D721Med (cell line): ENCODE measurements around the gene TBX15.

ENCODE experiments used
- DNase-seq: peaks from one replicate; pipeline ENCODE4 v3.0.0; 2011; ENCODE audit warnings: low spot score; ENCODE audit not compliant: insufficient read length
- FAIRE-seq: peaks from 2 replicates; lab custom pipeline; 2011; peaks lifted over from hg19 to GRCh38; lab: Jason Lieb, UNC
- TF ChIP-seq, protein P1 (sequence below): IDR thresholded peaks from 2 replicates; pipeline ENCODE4 v1.5.1; 2012; ENCODE audit warnings: mild to moderate bottlenecking, control low read depth; ENCODE audit not compliant: insufficient read depth; ENCODE audit errors: missing control alignments

Gene TBX15

DNA sequence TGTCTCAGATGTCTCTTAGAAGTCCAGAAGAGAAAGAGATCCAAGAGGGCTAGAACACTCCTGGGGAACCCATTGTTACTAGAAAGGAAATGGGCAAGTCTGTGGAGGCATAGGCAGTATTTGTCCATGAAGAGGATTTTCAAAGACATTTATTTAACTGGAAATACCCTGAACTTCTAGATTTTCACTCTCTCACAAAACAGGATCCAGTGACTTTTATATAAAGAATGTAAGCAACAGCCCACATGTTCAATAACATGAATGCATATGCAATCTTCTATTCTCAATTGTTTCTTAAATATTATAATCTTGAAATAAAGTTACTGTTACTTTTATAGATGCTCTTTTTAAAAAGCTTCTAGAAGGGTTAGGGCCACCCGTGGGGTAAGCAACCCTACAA lies 53.4 kb downstream of the TBX15 start:
- TF ChIP-seq, protein P1, sequence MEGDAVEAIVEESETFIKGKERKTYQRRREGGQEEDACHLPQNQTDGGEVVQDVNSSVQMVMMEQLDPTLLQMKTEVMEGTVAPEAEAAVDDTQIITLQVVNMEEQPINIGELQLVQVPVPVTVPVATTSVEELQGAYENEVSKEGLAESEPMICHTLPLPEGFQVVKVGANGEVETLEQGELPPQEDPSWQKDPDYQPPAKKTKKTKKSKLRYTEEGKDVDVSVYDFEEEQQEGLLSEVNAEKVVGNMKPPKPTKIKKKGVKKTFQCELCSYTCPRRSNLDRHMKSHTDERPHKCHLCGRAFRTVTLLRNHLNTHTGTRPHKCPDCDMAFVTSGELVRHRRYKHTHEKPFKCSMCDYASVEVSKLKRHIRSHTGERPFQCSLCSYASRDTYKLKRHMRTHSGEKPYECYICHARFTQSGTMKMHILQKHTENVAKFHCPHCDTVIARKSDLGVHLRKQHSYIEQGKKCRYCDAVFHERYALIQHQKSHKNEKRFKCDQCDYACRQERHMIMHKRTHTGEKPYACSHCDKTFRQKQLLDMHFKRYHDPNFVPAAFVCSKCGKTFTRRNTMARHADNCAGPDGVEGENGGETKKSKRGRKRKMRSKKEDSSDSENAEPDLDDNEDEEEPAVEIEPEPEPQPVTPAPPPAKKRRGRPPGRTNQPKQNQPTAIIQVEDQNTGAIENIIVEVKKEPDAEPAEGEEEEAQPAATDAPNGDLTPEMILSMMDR: no peak
- DNase-seq (no peak), FAIRE-seq (no peak)

DNA sequence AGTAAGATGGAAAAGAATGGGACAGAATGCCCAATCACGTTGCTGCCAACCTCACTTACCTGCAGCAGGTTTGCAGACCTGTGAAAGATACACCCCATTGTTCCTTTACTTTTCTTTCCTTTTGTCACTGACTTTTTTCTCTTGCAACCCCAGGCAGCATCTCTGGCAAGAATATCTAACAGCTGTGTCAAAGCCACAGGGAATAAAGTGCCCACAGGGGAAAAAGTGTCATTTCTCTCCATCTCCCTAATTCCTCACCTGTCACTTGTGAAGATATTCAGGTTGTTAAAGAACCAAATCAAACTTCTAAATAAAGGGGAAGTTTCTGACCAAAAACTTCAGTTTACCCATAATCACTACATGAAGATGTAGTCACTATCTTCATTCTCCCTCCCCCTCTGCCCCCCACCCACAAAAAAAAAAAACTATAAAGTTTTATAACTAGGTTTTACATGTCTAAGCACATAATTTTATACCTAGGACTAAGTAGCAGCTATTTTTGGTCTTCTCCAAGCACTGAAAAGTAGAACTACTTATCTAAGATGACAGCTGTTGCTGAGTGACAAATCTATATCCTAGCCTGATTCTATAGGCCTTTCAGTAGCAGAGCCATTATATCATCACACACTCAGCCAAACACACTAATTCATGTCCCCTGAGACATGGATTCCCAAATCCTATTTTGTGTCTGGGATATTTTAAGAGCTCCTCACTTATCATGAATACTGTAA lies 54.9 kb downstream of the TBX15 start:
- TF ChIP-seq, protein P1: no peak
- FAIRE-seq (no peak), DNase-seq (no peak)

DNA sequence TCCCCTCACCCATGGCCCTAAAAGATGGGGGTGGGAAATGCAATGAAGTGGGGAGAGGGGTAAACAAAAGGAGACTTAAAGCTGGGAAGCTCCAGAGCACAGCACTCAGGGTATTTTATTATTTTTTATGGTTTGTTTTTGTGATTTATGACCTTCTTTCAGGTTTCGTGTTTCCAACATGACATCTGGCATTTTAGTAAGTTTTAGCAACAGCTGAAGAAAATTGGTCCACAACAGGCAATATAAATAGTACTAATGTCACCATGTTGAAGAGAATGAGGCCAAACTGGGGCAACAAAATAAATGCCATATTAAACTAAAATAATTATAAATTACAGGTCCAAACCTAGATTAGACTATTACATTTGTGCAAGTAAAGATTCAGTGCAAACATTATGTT lies 56.3 kb downstream of the TBX15 start:
- DNase-seq (no peak), FAIRE-seq (no peak)

DNA sequence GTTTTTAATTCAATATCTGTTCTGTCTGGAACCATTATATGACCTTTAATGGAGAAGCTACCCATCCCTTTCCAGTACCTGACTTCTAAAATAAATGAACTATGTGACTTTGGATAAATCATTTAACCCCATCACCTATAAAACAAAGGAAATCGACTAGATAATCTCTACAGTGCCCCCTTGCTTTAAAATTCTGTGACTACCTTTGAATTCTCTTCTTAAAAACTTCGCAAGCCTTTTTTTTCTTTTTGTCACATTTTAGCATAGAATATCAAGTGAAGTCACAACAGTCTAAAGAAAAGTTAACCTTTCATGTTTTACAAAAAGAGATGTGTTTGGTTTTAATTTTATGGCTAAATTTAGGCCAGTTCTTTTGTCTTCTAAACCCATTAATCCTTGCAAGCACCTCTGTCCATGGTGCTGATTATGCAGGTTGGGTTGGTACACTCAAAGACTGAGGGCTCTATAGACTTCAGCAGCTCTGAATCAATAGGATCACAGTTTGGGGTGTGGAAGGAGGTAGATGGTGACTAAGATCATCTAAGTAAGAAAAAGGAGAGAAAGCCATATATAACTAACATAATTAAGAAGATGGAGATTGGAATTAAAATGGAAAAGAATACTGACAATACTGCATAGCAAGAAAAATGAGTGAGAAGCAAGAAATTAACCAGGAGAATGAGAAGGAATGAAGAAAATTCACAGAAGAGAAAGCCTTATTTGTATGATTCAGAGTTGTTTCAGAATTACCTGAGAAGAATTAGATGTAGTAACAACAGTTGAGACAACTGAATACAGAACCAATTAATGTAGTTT lies 59.2 kb downstream of the TBX15 start:
- DNase-seq: no peak
- no peak for FAIRE-seq
- TF ChIP-seq, protein P1: no peak

More for the DNA sequence above, 56.3 kb downstream of the TBX15 start:
- TF ChIP-seq, protein P1: no peak

DNA sequence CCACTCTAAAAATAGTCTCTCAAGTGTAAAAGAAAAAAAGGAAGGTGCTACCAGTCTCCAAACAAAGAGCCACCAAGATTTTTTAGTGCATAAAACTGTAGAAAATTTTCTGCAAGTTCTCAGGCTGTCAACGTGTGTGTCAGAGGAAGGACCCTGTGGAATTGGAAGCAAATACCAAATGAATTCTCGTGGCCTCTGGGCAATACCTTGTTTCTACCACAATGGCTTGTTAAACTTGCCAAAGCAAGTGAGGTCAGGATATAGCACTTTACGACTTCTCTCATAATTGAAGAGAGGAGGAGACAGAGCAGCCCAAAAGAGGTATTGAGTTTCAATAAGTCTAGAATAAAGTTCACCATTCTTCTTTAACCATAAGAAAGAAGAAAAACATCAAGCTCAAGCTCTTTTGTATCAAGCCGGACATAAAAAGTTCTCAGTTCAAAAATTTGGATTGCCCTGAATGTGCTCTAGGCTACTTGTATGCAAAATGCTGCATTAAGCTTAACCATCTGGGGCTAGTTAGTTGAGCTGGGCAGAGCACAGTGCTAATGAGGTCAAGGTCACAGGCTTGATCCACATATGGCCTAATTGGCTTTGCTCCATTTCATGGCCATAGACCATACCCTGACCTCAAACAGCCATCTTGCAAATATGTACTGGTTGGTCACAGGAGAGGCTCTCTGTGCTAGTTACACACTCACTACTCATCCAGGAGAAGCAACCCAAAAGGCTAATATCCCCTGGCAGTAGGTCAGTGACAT lies 60.5 kb downstream of the TBX15 start:
- TF ChIP-seq, protein P1: no peak
- FAIRE-seq: no peak
- DNase-seq: no peak

DNA sequence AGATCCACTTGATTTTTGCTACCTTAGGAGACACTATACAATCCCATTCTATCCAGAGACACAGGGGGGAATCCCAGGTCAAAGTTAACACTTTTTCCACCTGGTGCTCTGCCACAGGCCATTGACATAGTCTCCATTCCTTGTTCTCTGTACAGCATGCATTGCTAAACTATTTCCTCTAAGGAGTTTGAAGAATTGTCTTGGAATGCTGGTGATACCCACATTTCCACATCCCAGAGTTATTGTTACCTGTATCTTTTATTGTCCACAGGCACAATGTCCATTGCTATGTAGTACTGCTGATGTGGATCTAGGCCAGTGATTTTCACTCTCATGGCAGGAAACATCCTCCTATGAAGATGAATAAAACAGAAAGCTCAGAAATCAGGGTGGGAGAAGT lies 61.9 kb downstream of the TBX15 start:
- DNase-seq (no peak), FAIRE-seq (no peak)
- TF ChIP-seq, protein P1: no peak
